ENCODE results near the gene CTNNA3. TPM values are rescaled to one million over a fixed set of nuclear protein-coding genes. Genes with fewer than 3 reads are reported as not detected.

Gene CTNNA3
- polyA plus RNA-seq, 1 experiment, result 0.26 TPM

GRCh38 chr10:66651308-66652082 is 1044.5 kb downstream of the CTNNA3 start:
- no peak for DNase-seq (ENCODE audit: low read depth, low spot score)
- no peaks in the 10 kb centered on the region for H3K27me3 ChIP-seq (ENCODE audit: control insufficient read depth, insufficient read depth, low read length)
- no peak for TF ChIP-seq CTCF (IDR thresholded peaks at IDR 0.05; ENCODE audit: low read depth, low read length)
- no peak overlapping the region for H3K4me3 ChIP-seq (ENCODE audit: low read depth, low read length)
- H3K9me3 ChIP-seq (ENCODE audit: control insufficient read depth, insufficient read depth, low read length), result peaks cover 11% of the 10 kb centered on the region; the same call in 1 of the 2 replicates
- POLR2A ChIA-PET, result no interaction called here
- CTCF ChIA-PET, result no interaction called here
- H3K27ac ChIP-seq (ENCODE audit: low read depth, low read length), result no peak overlapping the region

GRCh38 chr10:66649626-66650025 is 1046.4 kb downstream of the CTNNA3 start:
- no peak for DNase-seq (ENCODE audit: low read depth, low spot score)
- no peaks in the 10 kb centered on the region for H3K27me3 ChIP-seq (ENCODE audit: control insufficient read depth, insufficient read depth, low read length)
- H3K27ac ChIP-seq (ENCODE audit: low read depth, low read length), result no peak overlapping the region
- no peak overlapping the region for H3K4me3 ChIP-seq (ENCODE audit: low read depth, low read length)
- H3K9me3 ChIP-seq (ENCODE audit: control insufficient read depth, insufficient read depth, low read length), result peaks cover 11% of the 10 kb centered on the region; the same call in 1 of the 2 replicates
- ChIA-PET CTCF (no interaction called here), POLR2A (no interaction called here)
- TF ChIP-seq CTCF (IDR thresholded peaks at IDR 0.05; ENCODE audit: low read depth, low read length), result no peak

GRCh38 chr10:66642217-66642616 is 1053.8 kb downstream of the CTNNA3 start:
- Histone ChIP-seq H3K4me3 (ENCODE audit: low read depth, low read length) (no peak overlapping the region), H3K27me3 (ENCODE audit: control insufficient read depth, insufficient read depth, low read length) (no peaks in the 10 kb centered on the region), H3K27ac (ENCODE audit: low read depth, low read length) (no peak overlapping the region), H3K9me3 (ENCODE audit: control insufficient read depth, insufficient read depth, low read length) (no peaks in the 10 kb centered on the region)
- ChIA-PET CTCF (interaction anchor here (0.7 kb wide), 1 partner anchor 15 kb away, joined by 3 read pairs; no protein-coding TSS in a partner anchor), POLR2A (no interaction called here)
- no peak for DNase-seq (ENCODE audit: low read depth, low spot score)
- TF ChIP-seq CTCF (IDR thresholded peaks at IDR 0.05; ENCODE audit: low read depth, low read length), result no peak

- H3K9me3 ChIP-seq (ENCODE audit: control insufficient read depth, insufficient read depth, low read length), result no peaks in the 10 kb centered on the region
- H3K4me3 ChIP-seq (ENCODE audit: low read depth, low read length), result no peak overlapping the region
- peak; percentile 15 for DNase-seq (ENCODE audit: low read depth, low spot score)
- ChIA-PET POLR2A (no interaction called here), CTCF (no interaction called here)
- H3K27ac ChIP-seq (ENCODE audit: low read depth, low read length), result no peak overlapping the region
- no peaks in the 10 kb centered on the region for H3K27me3 ChIP-seq (ENCODE audit: control insufficient read depth, insufficient read depth, low read length)
- TF ChIP-seq CTCF (IDR thresholded peaks at IDR 0.05; ENCODE audit: low read depth, low read length), result no peak
Measured at GRCh38 chr10:66639371-66639770, 1056.6 kb downstream of the CTNNA3 start.

GRCh38 chr10:66637273-66638036 is 1058.5 kb downstream of the CTNNA3 start:
- TF ChIP-seq CTCF (IDR thresholded peaks at IDR 0.05; ENCODE audit: low read depth, low read length), result no peak
- ChIA-PET CTCF (interaction anchor here (0.6 kb wide), 1 partner anchor 265 kb away, joined by 3 read pairs; no protein-coding TSS in a partner anchor), POLR2A (no interaction called here)
- no peak for DNase-seq (ENCODE audit: low read depth, low spot score)
- Histone ChIP-seq H3K27ac (ENCODE audit: low read depth, low read length) (no peak overlapping the region), H3K4me3 (ENCODE audit: low read depth, low read length) (no peak overlapping the region), H3K27me3 (ENCODE audit: control insufficient read depth, insufficient read depth, low read length) (no peaks in the 10 kb centered on the region), H3K9me3 (ENCODE audit: control insufficient read depth, insufficient read depth, low read length) (no peaks in the 10 kb centered on the region)
